Natural killer cell (primary cell): Measurements from ENCODE around the gene NAV3. TPM values are rescaled to one million over a fixed set of nuclear protein-coding genes. Genes with fewer than 3 reads are reported as not detected.

Source experiments
- ATAC-seq, 3 donors: fragments of 150-1000 bp in 2 of 3; fragments of 200-7000 bp in 1 of 3; cut with Tn5 transposase; 1 replicate in 1 of 3; 2 replicates in 2 of 3; pipeline ENCODE4 v1.10.0; 2021; ENCODE audit warnings: mild to moderate bottlenecking in 2 of 3, moderate library complexity in 2 of 3
- DNase-seq, 2 donors: peaks; one replicate each; pipeline versions ENCODE4 v3.0.0 to v3.0.0-alpha.2; 2013 to 2021; ENCODE audit warnings: mixed read lengths in 1 of 2
- H3K27ac ChIP-seq: one replicate; pipeline ENCODE4 v1.5.1; 2013; ENCODE audit warnings: mild to moderate bottlenecking, low read length
- H3K27me3 ChIP-seq: one replicate; pipeline ENCODE4 v1.6.1; 2013; ENCODE audit warnings: low read length; ENCODE audit not compliant: control insufficient read depth, insufficient read depth
- H3K36me3 ChIP-seq: one replicate; pipeline ENCODE4 v1.6.1; 2013; ENCODE audit warnings: low read length; ENCODE audit not compliant: control insufficient read depth, insufficient read depth
- H3K4me1 ChIP-seq: one replicate; pipeline ENCODE4 v1.6.1; 2013; ENCODE audit warnings: low read length; ENCODE audit not compliant: control insufficient read depth, insufficient read depth
- H3K4me3 ChIP-seq: one replicate; pipeline ENCODE4 v1.5.1; 2013; ENCODE audit warnings: low read length
- H3K9me3 ChIP-seq: one replicate; pipeline ENCODE4 v1.6.1; 2013; ENCODE audit warnings: low read length; ENCODE audit not compliant: control insufficient read depth, insufficient read depth
- H3K27ac Mint-ChIP-seq, 2 donors: one replicate each; pipeline ENCODE4 v1.8.0; 2022; ENCODE audit warnings: mild to moderate bottlenecking in 2 of 2, mixed read lengths in 2 of 2, moderate library complexity in 1 of 2
- H3K27me3 Mint-ChIP-seq, 2 donors: one replicate each; pipeline ENCODE4 v1.8.0; 2022; ENCODE audit warnings: low read depth in 2 of 2, mixed read lengths in 2 of 2
- H3K36me3 Mint-ChIP-seq: one replicate; pipeline ENCODE4 v1.8.0; 2022; ENCODE audit warnings: mixed read lengths
- H3K4me1 Mint-ChIP-seq, 2 donors: one replicate each; pipeline ENCODE4 v1.8.0; 2022; ENCODE audit warnings: mixed read lengths in 2 of 2
- H3K4me3 Mint-ChIP-seq: one replicate; pipeline ENCODE4 v1.8.0; 2022; ENCODE audit warnings: mild to moderate bottlenecking, moderate library complexity, mixed read lengths
- H3K9me3 Mint-ChIP-seq, 2 donors: one replicate each; pipeline ENCODE4 v1.8.0; 2022; ENCODE audit warnings: mixed read lengths in 2 of 2
- CTCF ChIP-seq: fragments of 200-600 bp; IDR thresholded peaks from one replicate; pipeline ENCODE4 v1.8.0; 2022; ENCODE audit warnings: antibody characterized with exemption
- WGBS: methylation state at CpG from one replicate; pipeline ENCODE4 v1.1.7; 2013; ENCODE audit warnings: missing lambda C conversion rate; ENCODE audit not compliant: insufficient coverage; 5-methylcytosine and 5-hydroxymethylcytosine counted together
- intact Hi-C: fragments of 100-400 bp; cut with micrococcal nuclease; formaldehyde crosslinking; loops from one replicate; pipeline ENCODE4 v1.14.2; 2022
- total RNA-seq, 4 donors: library from RNA; stranded (reverse); fragments of 120-200 nt in 1 of 4; gene quantifications; one replicate each; pipeline versions ENCODE4 v1.2.3 to v1.2.4, GENCODE V29; 2013 to 2022

Gene NAV3
- total RNA-seq, 3 donors from 2014 or later (not counting 1 experiment from before 2014, with no cell fraction given) = not detected

GRCh38 chr12:78179346-78179745 lies 348.7 kb downstream of the NAV3 start:
- Histone ChIP-seq H3K4me1 (no peaks in the 10 kb centered on the region), H3K27ac (no peak overlapping the region), H3K4me3 (no peak overlapping the region), H3K27me3 (no peaks in the 10 kb centered on the region), H3K36me3 (no peaks in the 10 kb centered on the region), H3K9me3 (no peaks in the 10 kb centered on the region)
- peaks cover 2 to 3% of the 10 kb centered on the region in 2 donors for H3K9me3 Mint-ChIP-seq
- H3K4me3 Mint-ChIP-seq = no peak overlapping the region
- H3K27me3 Mint-ChIP-seq = no peaks in the 10 kb centered on the region
- no peaks in the 10 kb centered on the region for H3K4me1 Mint-ChIP-seq
- ATAC-seq (no peak), DNase-seq (no peak)
- no peak overlapping the region for H3K27ac Mint-ChIP-seq
- intact Hi-C loops = no loop called here
- WGBS = 79% methylated on average over 6 of the region's 6 CpGs
- TF ChIP-seq CTCF = no peak
- no peaks in the 10 kb centered on the region for H3K36me3 Mint-ChIP-seq

GRCh38 chr12:78181544-78182162 lies 351.0 kb downstream of the NAV3 start:
- H3K27me3 Mint-ChIP-seq = no peaks in the 10 kb centered on the region
- intact Hi-C loops = no loop called here
- H3K4me3 Mint-ChIP-seq = no peak overlapping the region
- no peak for DNase-seq
- H3K9me3 ChIP-seq = no peaks in the 10 kb centered on the region
- no peaks in the 10 kb centered on the region for H3K36me3 Mint-ChIP-seq
- H3K27me3 ChIP-seq = no peaks in the 10 kb centered on the region
- no peak for TF ChIP-seq CTCF
- no peak overlapping the region for H3K27ac Mint-ChIP-seq
- H3K36me3 ChIP-seq = no peaks in the 10 kb centered on the region
- no peak overlapping the region for H3K4me3 ChIP-seq
- no CpG with 5 or more reads among the region's 3 CpGs for WGBS
- no peak overlapping the region for H3K27ac ChIP-seq
- no peaks in the 10 kb centered on the region for H3K4me1 Mint-ChIP-seq
- H3K9me3 Mint-ChIP-seq = peaks cover 2 to 4% of the 10 kb centered on the region in 2 donors
- H3K4me1 ChIP-seq = no peaks in the 10 kb centered on the region
- ATAC-seq = no peak

GRCh38 chr12:78183824-78184223 lies 353.1 kb downstream of the NAV3 start:
- no peak overlapping the region for H3K27ac Mint-ChIP-seq
- Histone ChIP-seq H3K9me3 (no peaks in the 10 kb centered on the region), H3K36me3 (no peaks in the 10 kb centered on the region), H3K4me1 (no peaks in the 10 kb centered on the region), H3K27ac (no peak overlapping the region), H3K4me3 (no peak overlapping the region), H3K27me3 (no peaks in the 10 kb centered on the region)
- no peaks in the 10 kb centered on the region for H3K4me1 Mint-ChIP-seq
- ATAC-seq (no peak), DNase-seq (no peak)
- H3K36me3 Mint-ChIP-seq = no peaks in the 10 kb centered on the region
- intact Hi-C loops = no loop called here
- H3K4me3 Mint-ChIP-seq = no peak overlapping the region
- TF ChIP-seq CTCF = no peak
- H3K27me3 Mint-ChIP-seq = no peaks in the 10 kb centered on the region
- H3K9me3 Mint-ChIP-seq = peaks cover 2 to 6% of the 10 kb centered on the region in 2 donors

- DNase-seq = no peak
- H3K4me1 ChIP-seq = no peaks in the 10 kb centered on the region
- H3K4me3 Mint-ChIP-seq = no peak overlapping the region
- peaks cover 2 to 6% of the 10 kb centered on the region in 2 donors for H3K9me3 Mint-ChIP-seq
- ATAC-seq = no peak
- H3K9me3 ChIP-seq = no peaks in the 10 kb centered on the region
- H3K36me3 Mint-ChIP-seq = no peaks in the 10 kb centered on the region
- H3K4me3 ChIP-seq = no peak overlapping the region
- H3K36me3 ChIP-seq = no peaks in the 10 kb centered on the region
- TF ChIP-seq CTCF = no peak
- H3K27ac ChIP-seq = no peak overlapping the region
- no peaks in the 10 kb centered on the region for H3K27me3 ChIP-seq
- H3K27me3 Mint-ChIP-seq = no peaks in the 10 kb centered on the region
- no peak overlapping the region for H3K27ac Mint-ChIP-seq
- intact Hi-C loops = no loop called here
- no peaks in the 10 kb centered on the region for H3K4me1 Mint-ChIP-seq
Observed at GRCh38 chr12:78185109-78185508, 354.4 kb downstream of the NAV3 start.
